ENCODE results near the gene TUBA4B.

DNA sequence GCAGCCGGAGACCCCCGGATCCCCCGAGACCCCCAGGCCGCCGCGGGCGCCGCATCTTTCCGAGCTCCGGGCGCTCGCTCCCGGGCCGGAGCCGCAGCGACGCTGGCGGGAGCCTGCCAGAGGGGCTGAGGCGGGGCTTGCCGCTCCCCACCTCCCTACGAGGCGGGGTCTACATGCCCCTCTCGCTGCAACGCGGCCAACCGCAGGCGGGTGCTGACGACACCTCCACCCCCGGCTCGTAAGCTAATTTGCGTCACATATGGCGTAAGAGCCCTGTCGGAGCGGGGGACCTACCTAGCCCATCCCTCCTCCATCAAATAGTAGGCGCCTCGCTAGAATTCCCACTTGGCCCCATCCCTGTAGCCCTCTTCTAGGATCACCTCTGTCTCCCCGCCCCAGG is 56.2 kb downstream of the TUBA4B start, which contains the start of gene PTPRN:
- no peak for TF ChIP-seq EZH2 (IDR thresholded peaks at IDR 0.05; ENCODE audit: insufficient read depth, poor library complexity, severe bottlenecking)
- no peak for TF ChIP-seq EZH2phosphoT487 (IDR thresholded peaks at IDR 0.05; ENCODE audit: insufficient read depth, low read depth)

Data from GM23248 (cell line).